Thoracic aorta (tissue), 2 donors: ENCODE measurements around the gene TECPR2. TPM values are rescaled to one million over a fixed set of nuclear protein-coding genes. Genes with fewer than 3 reads are reported as not detected.

Experiments
- ATAC-seq: fragments of 150-250 bp; one replicate; pipeline ENCODE4 v1.8.0; 2017; ENCODE audit warnings: low read depth; ENCODE audit not compliant: insufficient number of reproducible peaks, low FRiP score
- DNase-seq: peaks from one replicate; pipeline ENCODE4 v3.0.0-alpha.2; 2020; ENCODE audit warnings: low spot score
- H3K27ac ChIP-seq, 2 donors: fragments of 200-600 bp; sonication (generic); 1 replicate in 1 of 2; 2 replicates in 1 of 2; pipeline ENCODE4 v1.5.1; 2016; ENCODE audit warnings: mild to moderate bottlenecking in 2 of 2, moderate library complexity in 2 of 2
- H3K27me3 ChIP-seq: fragments of 200-600 bp; sonication (generic); replicated peaks from 2 replicates; pipeline ENCODE4 v1.6.0; 2016; ENCODE audit warnings: mild to moderate bottlenecking; ENCODE audit not compliant: insufficient read depth
- H3K36me3 ChIP-seq: fragments of 200-600 bp; sonication (generic); one replicate; pipeline ENCODE4 v1.5.1; 2016
- H3K4me1 ChIP-seq, 2 donors: fragments of 200-600 bp; sonication (generic); 1 replicate in 1 of 2; 2 replicates in 1 of 2; pipeline versions ENCODE4 v1.5.1 to v1.6.0; 2016; ENCODE audit warnings: low read depth in 2 of 2, mild to moderate bottlenecking in 1 of 2; ENCODE audit not compliant: control insufficient read depth in 1 of 2
- H3K4me3 ChIP-seq: fragments of 200-600 bp; sonication (generic); 2 replicates; pipeline ENCODE4 v1.5.1; 2016; ENCODE audit warnings: mild to moderate bottlenecking
- H3K9me3 ChIP-seq: fragments of 200-600 bp; sonication (generic); 2 replicates; pipeline ENCODE4 v1.5.1; 2016
- CTCF ChIP-seq: fragments of 200-600 bp; sonication (generic); IDR thresholded peaks from one replicate; pipeline ENCODE4 v1.5.1; 2019; ENCODE audit warnings: antibody characterized with exemption
- total RNA-seq, 2 donors: library from RNA; depleted of rRNA; stranded (reverse); fragments of >200 nt; gene quantifications; one replicate each; pipeline versions ENCODE4 v1.1.0 to v1.2.3, GENCODE V29; 2016

Gene TECPR2
- total RNA-seq, 2 donors from 2014 or later = 36.5 to 41.3 TPM

GRCh38 chr14:102377696-102378095 lies 15.0 kb downstream of the TECPR2 start:
- DNase-seq (no peak), ATAC-seq (no peak)
- no peaks in the 10 kb centered on the region for H3K9me3 ChIP-seq
- no peak overlapping the region for H3K27ac ChIP-seq
- no peak overlapping the region for H3K4me3 ChIP-seq
- H3K36me3 ChIP-seq = peaks cover 14% of the 10 kb centered on the region
- no peak for TF ChIP-seq CTCF
- no peaks in the 10 kb centered on the region for H3K27me3 ChIP-seq
- no peaks in the 10 kb centered on the region for H3K4me1 ChIP-seq

GRCh38 chr14:102378830-102379229 lies 16.1 kb downstream of the TECPR2 start:
- Histone ChIP-seq H3K4me3 (no peak overlapping the region), H3K4me1 (no peaks in the 10 kb centered on the region), H3K27me3 (no peaks in the 10 kb centered on the region), H3K9me3 (no peaks in the 10 kb centered on the region), H3K36me3 (peaks cover 14% of the 10 kb centered on the region), H3K27ac (no peak overlapping the region)
- ATAC-seq = no peak
- TF ChIP-seq CTCF = no peak
- no peak for DNase-seq

- DNase-seq (no peak), ATAC-seq (no peak)
- TF ChIP-seq CTCF = no peak
- peaks cover 0 to 5% of the 10 kb centered on the region in 2 donors for H3K4me1 ChIP-seq
- H3K27me3 ChIP-seq = no peaks in the 10 kb centered on the region
- no peaks in the 10 kb centered on the region for H3K36me3 ChIP-seq
- no peak overlapping the region for H3K4me3 ChIP-seq
- no peaks in the 10 kb centered on the region for H3K9me3 ChIP-seq
- H3K27ac ChIP-seq = no peak overlapping the region
Observed at GRCh38 chr14:102387086-102387485, 24.3 kb downstream of the TECPR2 start.

GRCh38 chr14:102389246-102389645 lies 26.5 kb downstream of the TECPR2 start:
- ATAC-seq = no peak

GRCh38 chr14:102390064-102390855 lies 27.5 kb downstream of the TECPR2 start:
- H3K27ac ChIP-seq = no peak overlapping the region
- peaks cover 4 to 5% of the 10 kb centered on the region in 2 donors for H3K4me1 ChIP-seq
- no peak for ATAC-seq
- no peaks in the 10 kb centered on the region for H3K36me3 ChIP-seq
- TF ChIP-seq CTCF = no peak
- DNase-seq = no peak
- H3K27me3 ChIP-seq = no peaks in the 10 kb centered on the region
- H3K9me3 ChIP-seq = no peaks in the 10 kb centered on the region
- H3K4me3 ChIP-seq = no peak overlapping the region

More at GRCh38 chr14:102389246-102389645, 26.5 kb downstream of the TECPR2 start:
- no peak overlapping the region for H3K4me3 ChIP-seq
- TF ChIP-seq CTCF = no peak
- H3K36me3 ChIP-seq = no peaks in the 10 kb centered on the region
- peaks cover 4 to 5% of the 10 kb centered on the region in 2 donors for H3K4me1 ChIP-seq
- H3K9me3 ChIP-seq = no peaks in the 10 kb centered on the region
- DNase-seq = no peak
- H3K27ac ChIP-seq = no peak overlapping the region
- no peaks in the 10 kb centered on the region for H3K27me3 ChIP-seq
